ENCODE measurements around the gene RHBDL1. TPM values are rescaled to one million over a fixed set of nuclear protein-coding genes. Genes with fewer than 3 reads are reported as not detected.
A peak's percentile ranks its signal among the peaks of the same experiment; 100 is the strongest.

The RHBDL1 gene
- total RNA-seq, 1 donor = 1.3 TPM

- peak; percentile 92 for DNase-seq (ENCODE audit: low read depth)
- H3K4me3 ChIP-seq (ENCODE audit: low read depth, low read length) = peak overlapping the region; percentile 87
- TF ChIP-seq, protein P1, sequence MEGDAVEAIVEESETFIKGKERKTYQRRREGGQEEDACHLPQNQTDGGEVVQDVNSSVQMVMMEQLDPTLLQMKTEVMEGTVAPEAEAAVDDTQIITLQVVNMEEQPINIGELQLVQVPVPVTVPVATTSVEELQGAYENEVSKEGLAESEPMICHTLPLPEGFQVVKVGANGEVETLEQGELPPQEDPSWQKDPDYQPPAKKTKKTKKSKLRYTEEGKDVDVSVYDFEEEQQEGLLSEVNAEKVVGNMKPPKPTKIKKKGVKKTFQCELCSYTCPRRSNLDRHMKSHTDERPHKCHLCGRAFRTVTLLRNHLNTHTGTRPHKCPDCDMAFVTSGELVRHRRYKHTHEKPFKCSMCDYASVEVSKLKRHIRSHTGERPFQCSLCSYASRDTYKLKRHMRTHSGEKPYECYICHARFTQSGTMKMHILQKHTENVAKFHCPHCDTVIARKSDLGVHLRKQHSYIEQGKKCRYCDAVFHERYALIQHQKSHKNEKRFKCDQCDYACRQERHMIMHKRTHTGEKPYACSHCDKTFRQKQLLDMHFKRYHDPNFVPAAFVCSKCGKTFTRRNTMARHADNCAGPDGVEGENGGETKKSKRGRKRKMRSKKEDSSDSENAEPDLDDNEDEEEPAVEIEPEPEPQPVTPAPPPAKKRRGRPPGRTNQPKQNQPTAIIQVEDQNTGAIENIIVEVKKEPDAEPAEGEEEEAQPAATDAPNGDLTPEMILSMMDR (IDR thresholded peaks at IDR 0.05; ENCODE audit: insufficient read depth, low read depth, low read length) = no peak
Observed at GRCh38 chr16:637081-638018, 38.1 kb upstream of the RHBDL1 start.

- DNase-seq (ENCODE audit: low read depth) = no peak
- TF ChIP-seq, protein P1 (IDR thresholded peaks at IDR 0.05; ENCODE audit: insufficient read depth, low read depth, low read length) = no peak
Observed at GRCh38 chr16:638034-638543, 37.4 kb upstream of the RHBDL1 start.

DNA sequence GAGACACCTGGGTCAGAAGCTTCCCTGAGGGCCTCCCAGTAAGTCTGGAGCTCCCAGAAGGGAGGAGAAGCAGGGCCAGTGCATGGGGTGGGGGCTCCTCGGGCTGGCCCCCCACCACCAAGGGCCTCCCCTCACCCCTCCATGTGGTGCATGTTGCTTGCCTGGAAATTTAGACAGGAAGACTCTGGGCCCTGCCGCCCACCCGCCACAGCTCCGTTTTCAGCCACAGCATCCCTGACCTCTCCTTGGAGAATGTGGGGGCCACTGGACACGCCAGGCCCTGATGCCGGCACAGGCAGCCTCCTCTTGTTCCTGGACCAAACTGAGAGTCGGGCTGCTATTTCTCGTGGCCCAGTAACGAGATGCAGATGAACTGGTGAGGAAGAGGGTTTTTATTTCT lies 36.6 kb upstream of the RHBDL1 start:
- TF ChIP-seq, protein P1 (IDR thresholded peaks at IDR 0.05; ENCODE audit: insufficient read depth, low read depth, low read length) = no peak
- no peak overlapping the region for H3K4me3 ChIP-seq (ENCODE audit: low read depth, low read length)
- no peak for DNase-seq (ENCODE audit: low read depth)

More at GRCh38 chr16:638034-638543, 37.4 kb upstream of the RHBDL1 start:
- H3K4me3 ChIP-seq (ENCODE audit: low read depth, low read length) = no peak overlapping the region

- H3K4me3 ChIP-seq (ENCODE audit: low read depth, low read length) = peak overlapping the region; percentile 81
- TF ChIP-seq, protein P1 (IDR thresholded peaks at IDR 0.05; ENCODE audit: insufficient read depth, low read depth, low read length) = no peak
- DNase-seq (ENCODE audit: low read depth) = no peak
Observed at GRCh38 chr16:640614-641013, 34.9 kb upstream of the RHBDL1 start.

DNA sequence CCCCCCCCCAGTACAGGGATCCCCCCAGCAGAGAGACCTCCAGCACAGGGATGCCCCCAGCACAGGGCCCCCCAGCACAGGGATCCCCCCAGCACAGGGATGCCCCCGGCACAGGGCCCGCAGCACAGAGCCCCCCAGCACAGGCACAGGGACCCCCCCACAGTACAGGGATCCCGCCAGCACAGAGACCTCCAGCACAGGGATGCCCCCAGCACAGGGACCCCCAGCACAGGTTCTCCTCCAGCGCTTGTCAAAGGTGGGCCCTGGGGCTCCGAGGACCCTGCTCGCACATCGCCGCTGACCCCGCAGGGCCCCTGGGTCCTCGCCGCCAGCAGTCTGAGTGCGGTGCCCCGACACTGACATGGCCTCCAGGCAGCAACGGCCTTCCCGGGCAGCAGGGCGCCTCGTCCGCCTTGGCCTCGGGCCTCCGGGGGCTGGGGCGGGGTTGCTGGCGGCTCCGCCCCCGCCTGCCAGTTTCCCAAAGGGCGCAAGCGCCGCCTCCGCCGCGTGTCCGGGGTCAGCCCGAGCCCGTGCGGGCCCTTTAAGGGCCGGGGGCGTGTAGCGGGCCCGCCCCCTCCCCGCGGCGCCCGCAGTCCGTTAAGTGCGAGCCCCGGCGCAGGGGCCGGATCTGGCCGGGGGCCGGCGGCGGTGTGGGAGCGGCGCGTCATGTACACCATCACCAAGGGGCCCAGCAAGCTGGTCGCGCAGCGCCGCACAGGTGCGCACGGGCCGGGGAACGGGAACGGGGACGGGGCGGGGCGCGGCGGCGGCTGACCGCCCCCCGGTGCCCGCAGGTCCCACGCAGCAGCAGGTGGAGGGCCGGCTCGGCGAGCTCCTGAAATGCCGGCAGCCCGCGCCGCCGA lies 33.9 kb upstream of the RHBDL1 start, which contains the start of gene MCRIP2:
Gene MCRIP2, plus strand, starts transcription at position 503 of the 863 bp plus-strand sequence. Its CDS starts 164 bp downstream, at position 667.
- peak within 1 kb of the TSS; percentile 81 for H3K4me3 ChIP-seq (ENCODE audit: low read depth, low read length)
- TF ChIP-seq, protein P1 (IDR thresholded peaks at IDR 0.05; ENCODE audit: insufficient read depth, low read depth, low read length) = no peak
- peak; percentile 81 for DNase-seq (ENCODE audit: low read depth)
